NCI-H1436 (cell line): ENCODE results near the gene DTX4.

Experiments used
- DNase-seq: peaks from one replicate; lab custom pipeline; 2025; lab: John Stamatoyannopoulos, UW

Gene DTX4

DNA sequence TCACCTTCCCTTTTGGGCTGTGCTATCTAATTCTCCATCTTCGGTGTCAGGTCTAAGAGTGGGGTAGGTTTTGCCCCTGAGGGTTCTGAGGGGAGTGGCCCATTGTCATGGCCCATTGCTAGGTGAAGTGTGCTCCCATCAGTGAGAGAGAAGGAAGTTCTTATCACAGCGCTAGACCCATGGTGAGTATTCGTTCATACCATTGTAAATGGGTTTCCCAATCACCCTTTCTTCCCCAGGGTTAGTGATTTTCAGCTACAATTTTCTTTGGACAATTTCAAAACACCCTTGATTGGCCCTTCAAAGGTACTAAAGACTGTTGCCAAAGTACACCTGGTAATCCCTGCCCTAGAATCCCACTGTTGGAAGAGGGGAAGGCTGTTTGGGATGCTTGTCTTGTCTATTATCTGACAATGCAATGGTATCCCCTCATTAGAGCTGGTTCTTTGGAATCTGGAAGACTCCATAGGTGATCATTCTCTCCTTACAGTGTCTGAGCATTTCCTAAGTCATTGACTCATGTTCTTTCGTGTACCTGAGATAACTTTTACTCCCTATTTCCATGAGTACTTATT is 20.6 kb downstream of the DTX4 start:
- no peak for DNase-seq

DNA sequence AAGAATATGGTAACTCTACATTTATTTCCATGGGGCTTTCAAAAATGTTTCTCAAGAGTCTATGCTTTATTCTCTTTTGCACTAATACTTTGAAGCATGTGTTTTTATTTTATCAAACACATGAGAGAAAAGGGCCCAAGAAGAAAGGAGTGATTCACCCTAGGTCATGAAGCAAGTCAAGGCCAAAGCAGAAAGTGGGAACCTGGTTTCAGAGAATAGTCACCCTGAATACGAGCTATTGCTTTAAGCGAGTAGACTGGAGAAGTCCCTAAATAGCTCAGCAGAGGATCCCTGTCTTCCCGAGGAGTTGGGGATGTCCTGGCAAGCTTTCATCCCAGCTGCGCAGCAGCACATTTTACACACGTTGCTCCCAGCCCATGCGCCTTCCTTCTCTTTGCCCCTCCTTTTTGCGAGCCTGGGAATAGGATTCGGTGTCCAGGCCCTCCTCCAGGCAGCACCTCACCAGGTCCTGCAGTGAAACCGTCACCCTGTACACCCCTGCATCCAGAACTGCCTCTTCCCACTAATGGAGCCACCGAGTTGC is 21.7 kb downstream of the DTX4 start:
- DNase-seq, result no peak

DNA sequence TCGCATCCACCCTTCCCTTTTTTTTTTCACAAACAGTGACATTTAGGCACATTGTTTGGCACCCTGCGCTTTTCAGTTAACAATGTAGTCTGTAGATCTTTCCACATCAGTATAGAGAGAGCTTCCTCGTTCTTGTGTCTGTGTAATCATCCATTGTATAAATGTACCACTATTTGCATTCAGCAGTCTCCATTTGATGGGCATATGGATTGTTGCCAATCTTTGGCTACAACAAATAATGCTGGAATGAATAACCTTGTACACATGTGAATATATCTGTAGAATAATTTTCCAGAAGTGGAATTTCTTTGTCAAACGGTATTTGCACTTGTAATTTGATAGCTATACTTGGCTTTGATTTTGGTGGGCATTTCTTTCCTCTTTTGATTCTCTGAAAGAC is 23.7 kb downstream of the DTX4 start:
- no peak for DNase-seq

DNA sequence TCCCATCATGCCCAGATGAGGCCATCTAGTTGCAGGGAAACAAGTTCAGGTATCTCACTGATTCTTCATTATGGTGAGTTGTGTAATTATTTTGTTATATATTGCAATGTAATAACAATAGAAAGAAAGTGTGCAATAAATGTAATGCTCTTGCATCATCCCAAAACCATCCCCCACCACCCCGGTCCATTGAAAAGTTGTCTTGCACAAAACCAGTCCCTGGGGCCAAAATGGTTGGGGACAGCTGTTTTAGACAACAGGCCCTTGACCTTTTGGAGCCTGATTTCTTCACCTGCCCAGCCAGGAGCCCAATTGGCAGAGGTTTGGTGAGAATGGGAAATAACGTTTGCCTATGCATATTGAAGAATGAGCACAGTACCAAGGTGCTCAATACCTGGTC is 24.8 kb downstream of the DTX4 start:
- DNase-seq, result no peak

DNA sequence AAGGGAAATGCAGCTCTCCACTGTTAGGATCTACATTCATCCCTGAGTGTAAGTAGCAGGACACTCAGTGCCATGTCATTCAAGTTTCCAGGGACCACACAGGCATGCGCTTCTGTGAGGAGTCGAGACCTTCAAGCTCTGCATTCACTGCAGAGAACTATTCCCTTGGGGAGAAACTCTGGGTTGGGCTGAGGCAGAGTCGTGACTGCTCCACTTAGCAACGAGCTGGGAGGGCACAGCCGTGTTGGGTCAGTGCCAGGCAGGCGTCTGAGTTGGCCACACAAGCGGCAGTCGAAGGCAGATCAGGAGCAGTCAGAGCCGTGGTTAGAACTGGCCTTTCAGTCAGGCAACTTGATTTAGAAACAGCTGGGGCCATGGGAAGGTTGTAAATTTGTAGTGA is 26.1 kb downstream of the DTX4 start:
- peak; percentile 69 for DNase-seq

DNA sequence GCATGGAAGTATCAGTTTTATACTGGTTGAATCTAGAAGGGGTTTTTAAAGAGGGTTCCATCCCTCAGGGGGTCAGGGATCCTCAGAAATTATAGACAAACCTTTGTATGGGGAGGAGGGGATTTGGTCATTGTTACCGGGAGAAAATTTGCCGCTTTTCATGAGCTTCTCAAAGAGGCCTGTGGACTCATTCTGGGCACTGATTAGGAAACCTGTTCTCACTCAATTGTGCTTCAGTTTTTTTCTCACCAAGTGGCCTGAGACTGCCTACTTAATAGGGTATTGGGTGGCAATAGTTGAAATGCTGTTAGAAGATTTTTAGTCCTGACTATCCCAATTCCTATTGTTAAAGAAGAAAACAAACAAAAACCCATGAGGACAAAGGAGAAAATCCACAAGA is 26.8 kb downstream of the DTX4 start:
- DNase-seq, result no peak

DNA sequence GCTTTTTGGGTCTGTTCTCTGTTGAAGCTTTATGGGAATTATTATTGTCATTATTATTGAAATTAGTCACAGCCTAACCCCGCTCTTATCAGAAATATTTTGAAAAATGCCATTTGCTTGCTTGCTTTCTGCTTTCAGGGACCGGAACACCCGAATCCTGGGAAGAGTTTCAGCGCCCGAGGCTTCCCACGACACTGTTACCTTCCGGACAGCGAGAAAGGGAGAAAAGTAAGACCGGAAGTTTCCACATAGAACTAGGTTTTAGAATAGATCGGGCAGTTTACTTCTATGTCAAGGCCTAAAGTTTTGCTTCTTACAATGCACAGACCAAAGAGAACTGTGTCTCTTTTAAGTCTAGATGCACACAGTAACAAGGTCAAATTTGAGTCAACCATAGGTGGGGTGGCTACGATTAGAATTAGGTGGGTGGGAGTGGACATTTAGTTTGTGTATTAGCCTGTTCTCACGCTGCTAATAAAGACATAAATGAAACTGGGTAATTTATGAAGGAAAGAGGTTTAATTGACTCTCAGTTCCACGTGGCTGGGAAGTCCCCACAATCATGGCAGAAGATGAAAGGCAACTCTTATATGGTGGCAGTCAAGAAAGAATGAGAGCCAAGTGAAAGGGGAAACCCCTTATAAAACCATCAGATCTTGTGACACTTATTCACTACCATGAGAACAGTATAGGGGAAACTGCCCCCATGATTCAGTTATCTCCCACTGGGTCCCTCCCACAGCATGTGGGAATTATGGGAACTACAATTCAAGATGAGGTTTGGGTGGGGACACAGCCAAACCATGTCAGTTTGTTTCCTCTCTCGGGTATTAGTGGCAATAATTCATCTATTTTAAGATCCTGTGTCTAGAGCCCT is 27.9 kb downstream of the DTX4 start:
- DNase-seq, result no peak

DNA sequence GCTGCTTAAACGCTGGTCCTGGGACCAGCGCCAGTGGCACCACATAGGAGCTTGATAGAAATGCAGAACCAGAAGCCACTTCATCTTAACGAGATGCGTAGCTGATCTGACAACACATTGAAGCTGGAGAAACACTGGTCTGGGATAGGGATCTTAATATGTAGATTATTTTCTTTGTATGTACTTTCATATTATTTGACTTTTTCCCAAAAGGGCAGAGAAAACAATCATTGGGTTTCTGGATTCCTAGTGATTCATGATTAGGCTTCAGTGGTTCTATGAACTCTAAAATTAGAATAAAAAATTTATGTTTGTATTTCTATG is 28.5 kb downstream of the DTX4 start:
- DNase-seq, result no peak

DNA sequence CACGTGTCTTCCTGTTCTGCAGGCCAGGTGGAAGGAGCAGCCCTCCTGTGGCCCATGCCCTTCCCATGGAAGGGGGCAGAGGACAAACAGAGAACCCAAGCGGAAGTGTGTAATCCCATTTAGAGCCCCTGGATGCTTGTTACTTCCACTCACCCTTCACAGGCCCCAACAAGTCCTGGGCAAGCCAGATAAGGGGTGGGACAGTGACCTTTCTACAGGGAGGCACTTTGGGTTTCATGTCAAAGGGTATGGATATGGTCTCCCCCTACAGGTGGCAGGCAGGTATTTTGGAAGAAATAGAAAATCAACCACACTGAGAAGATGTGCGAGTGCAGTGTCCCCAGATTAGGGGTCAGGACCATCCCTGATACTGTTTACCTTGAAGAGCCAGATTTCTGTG is 29.4 kb downstream of the DTX4 start:
- no peak for DNase-seq

DNA sequence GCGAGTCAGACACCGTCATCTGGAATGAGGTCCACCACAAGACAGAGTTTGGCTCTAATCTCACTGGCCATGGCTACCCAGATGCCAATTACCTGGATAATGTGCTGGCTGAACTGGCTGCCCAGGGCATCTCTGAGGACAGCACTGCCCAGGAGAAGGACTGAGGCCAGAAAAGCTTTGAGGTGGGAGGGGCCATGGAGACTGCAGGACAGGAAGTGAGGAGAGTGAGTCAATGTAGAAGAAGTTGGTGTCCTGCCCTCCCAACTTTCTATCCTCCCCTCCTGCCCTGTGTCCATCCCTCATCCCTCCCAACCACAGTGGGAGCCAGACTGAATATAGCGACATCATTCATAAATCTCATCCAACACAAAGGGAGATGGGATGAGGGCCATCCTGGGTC is 32.8 kb downstream of the DTX4 start:
- DNase-seq, result no peak

DNA sequence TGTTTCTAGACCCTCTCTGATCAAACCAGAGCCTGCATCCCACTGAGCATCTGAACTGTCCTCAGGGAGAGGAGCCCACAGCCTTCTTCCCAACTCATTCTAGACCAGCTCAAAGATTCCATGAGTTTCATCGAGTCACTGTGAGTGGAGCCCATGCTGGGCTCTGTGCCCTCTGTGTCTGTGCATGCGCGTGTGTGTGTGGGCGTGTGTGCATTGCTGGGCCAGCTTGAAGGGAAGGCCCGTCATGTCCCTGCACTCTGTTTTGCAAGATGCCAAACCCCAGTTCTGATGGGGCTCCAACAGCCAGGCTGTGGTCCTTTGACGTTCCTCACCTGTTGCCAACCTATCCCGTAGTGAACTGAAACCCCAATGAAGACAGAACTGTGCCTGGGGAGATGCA is 33.7 kb downstream of the DTX4 start:
- no peak for DNase-seq

DNA sequence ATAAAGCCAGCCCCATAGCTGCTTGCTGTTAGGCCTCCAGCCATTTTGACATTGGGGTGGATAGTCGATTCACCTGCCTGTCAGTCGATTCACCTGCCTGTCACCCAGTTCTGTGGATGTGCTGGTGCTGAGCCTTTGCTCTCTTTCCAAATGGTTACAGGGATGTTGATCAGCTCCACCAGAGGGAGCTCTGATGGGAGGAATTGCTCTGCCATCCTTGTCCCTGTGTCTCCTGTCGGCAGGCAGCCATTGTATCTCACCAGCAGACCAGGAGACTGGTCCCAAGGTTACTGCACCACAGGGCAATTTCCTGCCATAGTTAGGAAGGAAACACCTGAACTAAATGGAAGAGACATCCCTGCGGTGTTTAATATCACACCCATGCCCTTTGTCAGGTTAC is 34.7 kb downstream of the DTX4 start:
- DNase-seq, result no peak

DNA sequence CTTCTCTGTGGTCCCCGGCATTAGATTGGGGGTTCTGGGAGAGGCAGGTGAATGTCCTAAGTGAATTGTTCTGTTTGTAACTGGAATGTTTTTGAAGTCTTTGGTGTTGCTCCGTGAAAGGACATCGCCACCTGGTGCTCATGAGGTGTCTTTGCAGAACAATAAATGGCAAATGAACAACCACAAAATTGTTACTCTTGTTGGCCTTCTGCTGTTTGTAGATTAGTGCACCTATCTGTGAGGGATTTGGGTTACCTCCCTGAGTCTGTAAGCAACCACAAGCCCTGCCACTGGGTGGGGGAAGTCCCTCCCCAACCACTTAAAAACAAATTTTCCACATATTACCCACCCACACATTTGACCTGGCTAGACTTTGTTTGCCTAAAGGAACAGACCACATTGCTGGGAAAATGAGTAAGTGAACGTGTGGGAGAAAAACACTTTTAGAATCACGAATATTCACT is 36.1 kb downstream of the DTX4 start:
- DNase-seq, result peak; percentile 9

DNA sequence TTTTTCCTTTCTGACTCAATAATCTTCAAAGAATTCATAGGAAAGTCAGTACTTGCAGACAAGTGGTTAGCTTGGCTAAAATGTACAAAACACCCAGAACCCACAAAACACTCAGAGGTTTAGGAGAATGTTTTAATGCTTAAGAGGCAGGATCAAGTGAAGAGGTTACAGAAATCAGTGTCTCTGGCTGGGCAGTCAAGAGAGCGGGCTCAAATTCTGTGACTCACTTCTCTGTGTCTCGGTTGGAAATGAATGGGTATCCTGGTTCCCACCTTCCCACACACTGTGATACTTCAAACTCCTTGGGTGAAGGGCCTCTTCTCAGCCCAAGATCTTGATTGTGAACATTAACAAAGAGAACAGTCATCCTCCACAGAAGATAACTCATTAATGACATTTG is 37.0 kb downstream of the DTX4 start:
- DNase-seq, result no peak

DNA sequence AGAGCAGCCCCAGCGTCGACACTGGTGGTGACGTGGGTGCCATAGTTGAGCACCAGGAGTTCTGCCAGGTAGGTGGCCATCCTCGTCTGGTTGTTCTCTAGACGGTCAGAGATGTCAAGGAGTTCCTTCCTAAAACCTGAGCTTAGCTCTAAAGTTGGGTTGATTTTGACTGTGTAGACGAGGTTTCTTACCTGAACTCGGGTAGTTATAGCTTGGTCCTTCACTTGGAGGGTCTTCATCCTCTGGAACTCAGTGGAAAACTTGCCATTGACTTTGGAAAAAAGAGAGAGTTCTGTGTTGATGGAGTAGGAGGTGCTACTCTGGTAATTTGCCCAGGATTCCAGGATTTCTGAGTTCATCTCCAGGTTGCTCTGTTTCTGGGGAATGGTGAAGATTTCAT is 40.3 kb downstream of the DTX4 start:
- no peak for DNase-seq

DNA sequence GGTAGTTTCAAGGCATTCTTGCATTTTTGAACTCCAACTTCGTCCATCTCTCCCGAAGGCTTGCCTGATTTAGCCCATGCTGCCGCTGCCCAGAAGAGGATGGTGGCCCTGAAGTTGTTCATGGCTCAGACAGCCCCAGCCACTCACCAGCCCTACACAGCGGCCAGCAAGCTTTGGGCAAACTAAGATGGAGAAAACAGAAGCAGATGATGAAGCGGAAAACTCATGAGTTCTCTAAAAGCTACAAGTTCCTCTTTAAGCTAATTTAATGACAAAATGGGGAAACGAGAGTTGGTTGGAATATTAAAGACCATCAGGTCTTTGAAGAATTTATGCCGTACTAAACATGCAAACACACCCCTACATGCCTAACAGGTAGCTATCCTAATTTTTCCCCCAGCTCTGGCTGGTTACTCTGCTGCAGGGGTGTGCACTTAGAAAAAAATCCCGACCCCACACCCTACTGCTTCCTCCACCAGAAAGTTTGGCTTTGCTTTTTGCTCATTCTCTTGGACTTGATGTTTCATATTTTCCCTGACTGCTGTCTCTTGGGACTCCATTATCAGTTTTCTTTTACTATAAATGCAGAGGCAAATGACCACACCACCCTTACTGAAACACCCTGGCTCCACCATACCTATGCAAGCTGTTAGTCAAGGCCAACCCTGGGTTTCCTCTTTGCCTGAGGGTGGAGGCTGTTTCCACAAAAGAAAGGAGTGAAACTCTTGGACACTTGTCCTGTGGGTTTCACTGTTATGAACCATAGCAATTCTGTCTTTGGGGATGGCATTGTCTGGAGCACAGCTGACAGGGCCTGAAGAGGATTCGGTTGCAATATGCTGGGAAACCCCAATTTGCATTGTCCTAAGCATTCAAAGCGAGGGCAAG is 41.1 kb downstream of the DTX4 start, which contains the start of gene MPEG1:
Gene MPEG1 (minus strand): TSS at position 184 of the 888 bp plus-strand sequence. CDS start 62 bp downstream, at position 122.
- DNase-seq, result no peak

DNA sequence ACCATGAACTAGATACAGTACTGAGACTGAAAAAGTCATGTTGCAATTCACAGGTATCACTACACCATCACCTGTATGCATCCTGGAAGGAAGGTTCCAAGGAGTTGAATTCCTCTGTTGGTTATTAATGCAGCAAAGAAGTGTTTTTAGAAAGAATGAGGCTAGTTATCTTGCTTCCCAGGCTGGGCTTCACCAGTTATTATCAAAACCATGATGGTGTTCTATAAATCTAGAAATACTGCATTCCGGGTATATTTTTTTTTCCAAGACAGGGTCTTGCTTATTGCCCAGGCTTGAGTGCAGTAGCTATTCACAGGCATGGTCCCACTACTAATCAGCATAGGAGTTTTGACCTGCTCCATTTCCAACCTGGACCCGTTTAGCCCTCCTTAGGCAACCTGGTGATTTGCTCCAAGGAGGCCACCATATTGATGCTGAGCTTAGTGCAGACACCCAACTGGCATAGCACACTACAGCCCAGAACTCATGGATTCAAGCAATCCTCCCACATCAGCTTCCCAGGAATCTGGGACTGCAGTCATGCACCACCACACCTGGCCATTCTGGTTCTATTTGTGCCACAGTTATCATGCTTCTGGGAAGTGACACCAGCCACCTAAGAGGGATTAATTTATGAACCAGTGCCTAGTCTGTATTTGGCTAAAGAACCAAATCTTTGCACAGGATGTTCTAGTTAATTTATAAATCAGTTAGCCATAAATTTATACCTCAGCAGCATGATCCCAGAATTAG is 42.4 kb downstream of the DTX4 start:
- DNase-seq, result no peak

DNA sequence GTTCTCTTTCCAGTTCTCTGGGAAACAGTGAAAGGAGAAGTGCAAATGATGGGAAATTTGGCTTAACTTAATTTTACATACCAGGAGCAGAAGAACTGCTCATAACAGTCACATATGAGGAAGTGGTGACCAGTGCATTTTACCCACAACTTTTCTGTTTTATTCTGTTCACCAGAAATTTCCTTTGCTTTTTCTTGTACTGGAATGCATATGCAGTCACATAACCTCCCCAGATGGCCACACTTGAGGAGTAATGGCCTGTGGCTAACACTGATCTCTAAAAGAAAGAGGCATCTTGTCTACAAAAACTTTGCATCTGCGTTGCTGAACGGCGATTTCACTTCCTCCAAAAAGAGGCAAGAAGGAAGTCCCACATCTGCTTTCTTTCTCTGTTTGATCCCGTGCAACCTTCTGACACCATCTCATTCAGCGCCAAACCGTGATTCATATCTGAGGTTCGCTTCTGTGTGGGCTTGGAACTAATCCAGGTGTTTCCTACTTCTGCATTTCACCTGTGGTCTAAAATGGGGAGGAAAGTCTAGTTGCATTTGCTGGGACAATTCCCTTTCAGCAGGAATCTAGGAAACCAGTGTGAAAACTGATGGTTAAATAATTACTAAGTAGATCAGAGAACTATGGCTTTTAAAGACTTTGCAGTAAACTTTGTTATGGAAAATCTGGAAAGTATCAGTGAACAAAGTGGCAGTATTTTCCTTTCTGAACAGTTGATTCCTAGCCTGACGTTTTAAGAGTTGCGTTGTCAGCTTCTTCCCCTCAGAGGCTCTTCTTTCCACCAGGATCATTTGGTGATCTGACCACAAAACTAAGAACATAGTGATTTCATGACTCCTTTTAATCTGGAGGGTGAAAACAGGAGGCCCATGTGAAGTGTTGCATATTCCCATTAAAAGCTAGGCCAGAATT is 45.0 kb downstream of the DTX4 start:
- DNase-seq, result no peak

DNA sequence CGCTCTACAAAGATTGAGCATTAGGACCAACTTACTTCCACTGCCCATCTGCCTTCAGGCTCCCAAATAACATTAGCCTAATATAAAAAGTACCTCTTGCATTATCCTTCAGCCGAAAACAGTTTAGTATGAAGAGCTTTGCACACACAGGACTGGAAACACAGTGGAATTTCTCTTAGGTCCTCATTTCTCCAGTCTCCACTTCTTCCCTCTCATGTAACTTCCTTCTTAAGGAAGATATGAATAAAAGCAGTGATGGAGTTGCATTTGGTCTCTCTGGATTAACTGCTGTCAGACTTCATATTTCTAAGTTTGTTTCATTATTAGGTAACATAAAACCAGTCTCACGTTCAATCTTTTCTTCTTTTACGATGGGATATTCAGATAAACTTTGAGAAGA is 46.4 kb downstream of the DTX4 start:
- no peak for DNase-seq

DNA sequence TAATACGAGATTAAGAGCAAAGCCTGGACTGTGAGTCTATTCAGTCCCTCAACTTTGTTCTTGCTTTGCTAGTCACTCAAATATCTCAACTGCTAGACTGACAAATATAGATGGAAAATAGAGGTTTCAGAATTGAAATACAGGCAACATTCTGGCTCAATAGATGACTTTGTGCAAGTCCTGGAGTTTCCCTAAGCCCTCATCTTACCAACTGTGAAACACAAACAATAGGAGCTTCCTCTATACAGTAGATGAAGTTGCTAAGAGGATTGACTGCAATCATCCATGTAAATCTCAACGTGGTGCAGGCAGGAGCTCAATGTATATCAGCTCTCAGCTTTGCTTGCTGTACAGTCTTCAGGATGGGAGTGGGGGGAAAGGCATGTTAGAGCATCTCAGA is 47.0 kb downstream of the DTX4 start:
- DNase-seq, result no peak

DNA sequence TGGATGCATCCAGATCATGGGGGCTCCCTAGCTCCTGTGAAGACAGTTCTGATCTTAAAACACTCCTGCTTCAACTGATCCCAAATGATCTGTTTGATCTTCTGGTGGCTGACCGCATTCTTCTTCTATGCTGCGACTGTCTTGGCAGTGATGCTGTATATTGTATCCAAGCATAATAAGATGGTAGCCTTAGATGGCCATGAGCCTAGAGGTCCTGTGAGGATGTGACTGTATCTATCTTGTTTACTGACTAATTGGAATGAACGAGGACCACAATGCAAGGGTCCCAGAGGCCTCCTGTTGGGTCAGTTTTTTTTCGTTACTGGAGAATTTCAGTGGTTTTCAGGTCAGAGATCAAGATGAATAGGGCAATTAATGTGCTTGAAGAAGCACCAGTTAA is 47.9 kb downstream of the DTX4 start:
- DNase-seq, result no peak
